Naive B cell (primary cell): ENCODE data around the gene CSKMT. TPM values are rescaled to one million over a fixed set of nuclear protein-coding genes. Genes with fewer than 3 reads are reported as not detected.
"Not testable (repeated sequence)": the region's sequence is repeated elsewhere in the genome, so short reads cannot be mapped to it uniquely, and the experiment has no call there.

ENCODE experiments used
- ATAC-seq, 2 donors: fragments of 150-1000 bp; cut with Tn5 transposase; 2 replicates each; pipeline ENCODE4 v1.10.0; 2021; ENCODE audit warnings: low read depth in 2 of 2, mild to moderate bottlenecking in 2 of 2, moderate library complexity in 2 of 2
- DNase-seq: peaks from one replicate; pipeline ENCODE4 v3.0.0; 2022
- H3K27ac Mint-ChIP-seq, 6 donors: one replicate each; pipeline ENCODE4 v1.8.0; 2020 to 2022; ENCODE audit warnings: mild to moderate bottlenecking in 6 of 6, mixed read lengths in 6 of 6, moderate library complexity in 5 of 6, inconsistent platforms in 2 of 6
- H3K27me3 Mint-ChIP-seq, 3 donors: one replicate each; pipeline ENCODE4 v1.8.0; 2021 to 2022; ENCODE audit warnings: mixed read lengths in 3 of 3, mild to moderate bottlenecking in 1 of 3
- H3K36me3 Mint-ChIP-seq, 2 donors: one replicate each; pipeline ENCODE4 v1.8.0; 2020 to 2022; ENCODE audit warnings: mixed read lengths in 2 of 2, inconsistent platforms in 1 of 2, mild to moderate bottlenecking in 1 of 2
- H3K4me1 Mint-ChIP-seq, 3 donors: one replicate each; pipeline ENCODE4 v1.8.0; 2020 to 2022; ENCODE audit warnings: mixed read lengths in 3 of 3, inconsistent platforms in 1 of 3, mild to moderate bottlenecking in 1 of 3, moderate library complexity in 1 of 3
- H3K4me3 Mint-ChIP-seq, 8 donors: one replicate each; pipeline ENCODE4 v1.8.0; 2020 to 2022; ENCODE audit warnings: mild to moderate bottlenecking in 8 of 8, mixed read lengths in 8 of 8, moderate library complexity in 8 of 8, inconsistent platforms in 2 of 8
- H3K9me3 Mint-ChIP-seq, 7 donors: one replicate each; pipeline ENCODE4 v1.8.0; 2020 to 2022; ENCODE audit warnings: mixed read lengths in 7 of 7, mild to moderate bottlenecking in 5 of 7, inconsistent platforms in 2 of 7, moderate library complexity in 1 of 7
- polyA plus RNA-seq, 6 donors: library from polyadenylated mRNA; unstranded; fragments of 300-500 nt; fragmentation: Illumina TruSeq; gene quantifications; one replicate each; pipeline ENCODE4 v1.2.3, GENCODE V29; 2021; ENCODE audit warnings: low read depth in 6 of 6

CSKMT gene
- polyA plus RNA-seq, 6 donors from 2014 or later, result 2.1 to 8.4 (median 4.8) TPM

DNA sequence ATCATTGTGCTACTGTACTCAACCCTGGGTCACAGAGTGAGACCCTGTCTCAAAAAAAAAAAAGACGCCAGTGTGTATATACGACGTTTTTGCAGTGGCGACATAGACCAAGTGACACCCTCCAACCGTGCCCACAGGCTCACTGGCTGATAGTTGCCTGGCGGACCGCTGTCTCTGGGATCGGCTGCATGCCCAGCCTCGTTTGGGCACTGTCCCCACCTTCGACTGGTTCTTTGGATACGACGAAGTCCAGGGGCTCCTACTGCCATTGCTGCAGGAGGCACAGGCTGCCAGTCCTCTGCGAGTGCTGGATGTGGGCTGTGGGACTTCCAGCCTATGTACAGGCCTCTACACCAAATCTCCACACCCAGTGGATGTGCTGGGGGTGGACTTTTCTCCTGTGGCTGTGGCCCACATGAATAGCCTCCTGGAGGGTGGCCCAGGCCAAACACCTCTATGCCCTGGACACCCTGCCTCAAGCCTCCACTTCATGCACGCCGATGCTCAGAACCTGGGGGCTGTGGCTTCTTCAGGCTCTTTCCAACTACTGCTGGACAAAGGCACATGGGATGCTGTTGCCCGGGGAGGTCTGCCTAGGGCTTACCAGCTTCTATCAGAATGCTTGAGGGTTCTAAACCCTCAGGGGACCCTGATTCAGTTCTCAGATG, 1.3 kb downstream of the CSKMT start:
- DNase-seq, result no peak
- Mint-ChIP-seq H3K4me3 (peak overlapping the region; percentile 95 to 100 (median 97)), H3K27me3 (no peaks in the 10 kb centered on the region), H3K36me3 (peaks cover 7 to 8% of the 10 kb centered on the region in 2 donors), H3K4me1 (peaks cover 30 to 70% (median 45%) of the 10 kb centered on the region in 3 donors), H3K9me3 (no peaks in the 10 kb centered on the region), H3K27ac (peak overlapping the region in 5 of 6 donors; percentile 15 to 97 (median 79))
- no peak for ATAC-seq

DNA sequence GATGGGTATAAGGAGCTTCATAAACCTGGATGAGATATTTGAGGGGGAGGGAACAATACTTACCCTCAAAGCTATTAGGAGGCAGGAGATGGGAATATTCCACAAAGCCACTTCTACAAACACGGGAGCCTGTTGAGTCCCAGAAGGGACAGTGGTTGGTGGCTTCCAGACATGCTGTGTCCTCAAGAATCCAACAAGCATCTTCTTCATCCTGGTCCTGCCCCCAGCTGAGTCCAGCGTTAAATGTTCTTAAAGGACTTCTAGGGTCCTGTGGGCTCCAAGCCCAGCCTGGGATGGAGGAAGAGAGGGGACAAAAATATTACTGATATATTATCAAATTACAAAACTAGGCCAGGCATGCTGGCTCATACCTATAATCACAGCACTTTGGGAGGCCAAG, 2.3 kb downstream of the CSKMT start:
- Mint-ChIP-seq H3K36me3 (peaks cover 7 to 11% of the 10 kb centered on the region in 2 donors), H3K9me3 (no peaks in the 10 kb centered on the region), H3K4me1 (peaks cover 29 to 77% (median 54%) of the 10 kb centered on the region in 3 donors), H3K27me3 (no peaks in the 10 kb centered on the region), H3K27ac (peak overlapping the region in 3 of 6 donors; percentile 47 to 84 (median 79)), H3K4me3 (peak overlapping the region in 3 of 8 donors; percentile 30 to 100 (median 95))
- no peak for ATAC-seq
- no peak for DNase-seq

DNA sequence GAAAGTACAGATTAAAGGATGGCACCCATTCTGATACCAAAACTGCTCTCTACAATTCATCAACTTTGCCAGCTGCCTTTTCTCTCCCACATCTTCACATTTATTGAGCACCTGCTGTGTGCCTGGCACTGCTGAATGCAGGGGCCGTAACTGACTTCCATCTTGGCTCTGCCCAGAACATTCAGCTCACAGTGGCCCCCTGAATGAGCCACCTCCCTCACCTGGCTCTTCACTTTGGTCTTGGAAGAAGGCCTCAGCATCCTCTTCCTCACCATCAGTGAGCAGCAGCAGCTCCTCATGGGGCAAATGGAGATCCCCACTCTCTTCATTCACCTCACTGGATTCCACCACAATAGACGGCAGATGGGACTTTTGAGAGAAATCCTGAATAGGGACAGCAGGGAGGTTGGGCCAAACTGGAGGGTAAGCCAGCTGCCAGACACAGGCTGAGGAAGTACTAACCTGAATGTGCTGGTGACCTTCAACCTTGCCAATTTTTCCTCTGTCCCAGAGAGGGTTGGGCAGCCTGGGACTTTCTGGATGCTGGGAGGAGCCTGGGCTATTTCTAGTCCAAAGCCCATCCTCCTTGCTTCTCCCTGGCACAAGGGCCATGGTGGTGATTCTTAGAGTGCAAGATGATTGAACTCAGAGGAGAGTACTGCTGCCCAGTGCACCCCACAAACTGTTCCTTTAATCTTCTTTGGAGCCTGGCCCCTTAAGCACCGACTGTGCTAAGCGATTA, 4.5 kb downstream of the CSKMT start:
- DNase-seq, result no peak
- Mint-ChIP-seq H3K4me1 (peaks cover 24 to 69% (median 54%) of the 10 kb centered on the region in 3 donors), H3K36me3 (peaks cover 0 to 8% of the 10 kb centered on the region in 2 donors), H3K4me3 (peak overlapping the region in 6 of 8 donors; percentile 28 to 100 (median 100)), H3K9me3 (no peaks in the 10 kb centered on the region), H3K27ac (peak overlapping the region in 3 of 6 donors; percentile 61 to 86 (median 83)), H3K27me3 (no peaks in the 10 kb centered on the region)
- ATAC-seq, result no peak

DNA sequence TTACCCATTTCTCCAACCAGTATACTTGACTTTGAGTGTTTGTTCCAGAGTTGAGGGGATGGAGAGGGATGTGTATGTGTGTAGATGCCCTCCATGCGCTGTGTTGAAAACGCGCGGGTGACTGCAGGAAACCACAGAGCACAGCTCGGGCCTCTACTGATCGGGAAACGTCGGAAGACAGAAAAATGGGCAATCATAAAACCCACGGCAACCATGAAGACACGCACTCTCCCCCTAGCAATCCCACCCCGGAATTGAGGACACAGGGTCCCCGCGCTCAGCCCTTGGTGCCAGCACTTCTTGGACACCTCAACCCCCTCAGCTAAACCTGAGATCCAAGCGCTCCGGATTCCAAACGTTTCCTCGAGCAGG, 6.1 kb downstream of the CSKMT start:
- Mint-ChIP-seq H3K4me3 (peak overlapping the region; percentile 99 to 100 (median 100)), H3K27ac (peak overlapping the region; percentile 93 to 99 (median 96)), H3K4me1 (peaks cover 24 to 72% (median 47%) of the 10 kb centered on the region in 3 donors), H3K27me3 (no peaks in the 10 kb centered on the region), H3K9me3 (no peaks in the 10 kb centered on the region), H3K36me3 (peaks cover 0 to 13% of the 10 kb centered on the region in 2 donors)
- ATAC-seq (peak; percentile 13 to 16), DNase-seq (no peak)

DNA sequence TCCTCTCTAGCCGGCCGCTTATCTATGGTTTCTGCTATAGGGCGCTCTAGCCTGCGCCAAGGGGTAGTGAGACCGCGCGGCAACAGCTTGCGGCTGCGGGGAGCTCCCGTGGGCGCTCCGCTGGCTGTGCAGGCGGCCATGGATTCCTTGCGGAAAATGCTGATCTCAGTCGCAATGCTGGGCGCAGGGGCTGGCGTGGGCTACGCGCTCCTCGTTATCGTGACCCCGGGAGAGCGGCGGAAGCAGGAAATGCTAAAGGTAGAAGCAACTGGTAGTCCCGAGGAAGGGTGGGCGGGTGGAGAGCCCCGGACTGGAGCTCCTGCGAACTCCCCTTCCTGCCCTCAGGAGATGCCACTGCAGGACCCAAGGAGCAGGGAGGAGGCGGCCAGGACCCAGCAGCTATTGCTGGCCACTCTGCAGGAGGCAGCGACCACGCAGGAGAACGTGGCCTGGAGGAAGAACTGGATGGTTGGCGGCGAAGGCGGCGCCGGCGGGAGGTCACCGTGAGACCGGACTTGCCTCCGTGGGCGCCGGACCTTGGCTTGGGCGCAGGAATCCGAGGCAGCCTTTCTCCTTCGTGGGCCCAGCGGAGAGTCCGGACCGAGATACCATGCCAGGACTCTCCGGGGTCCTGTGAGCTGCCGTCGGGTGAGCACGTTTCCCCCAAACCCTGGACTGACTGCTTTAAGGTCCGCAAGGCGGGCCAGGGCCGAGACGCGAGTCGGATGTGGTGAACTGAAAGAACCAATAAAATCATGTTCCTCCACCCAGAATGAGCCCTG, 6.7 kb downstream of the CSKMT start, which contains the start of the genes LBHD1 and UQCC3:
Gene LBHD1 (minus strand): TSS at position 660 of the 782 bp plus-strand sequence. CDS start 2,236 bp downstream, outside the sequence.
Gene UQCC3 (plus strand): TSS at position 66 of the 782 bp plus-strand sequence. CDS start 73 bp downstream, at position 139.
- Mint-ChIP-seq H3K9me3 (no peaks in the 10 kb centered on the region), H3K4me3 (peak within 1 kb of the TSS; percentile 99 to 100 (median 100)), H3K27me3 (no peaks in the 10 kb centered on the region), H3K27ac (peak within 1 kb of the TSS; percentile 93 to 99 (median 96)), H3K4me1 (peaks cover 19 to 72% (median 47%) of the 10 kb centered on the region in 3 donors), H3K36me3 (peaks cover 0 to 13% of the 10 kb centered on the region in 2 donors)
- peak; percentile 83 for ATAC-seq
- peak; percentile 69 for DNase-seq

DNA sequence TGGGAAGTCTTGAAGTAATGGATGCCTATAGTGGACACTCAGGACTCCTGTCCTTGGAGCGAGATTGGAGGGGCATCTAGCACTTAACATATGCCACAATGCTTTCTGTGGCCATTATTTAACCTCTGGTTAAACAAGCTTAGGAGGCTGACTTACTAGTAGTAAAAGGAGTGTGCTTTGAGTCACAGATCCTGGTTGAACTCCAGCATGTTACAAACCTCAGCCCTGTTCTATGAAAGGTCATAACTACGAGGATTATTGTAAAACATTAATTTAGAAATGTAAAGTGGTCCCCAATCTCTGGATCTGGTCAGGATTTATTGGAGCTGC, 8.0 kb downstream of the CSKMT start:
- DNase-seq, result no peak
- Mint-ChIP-seq H3K36me3 (peaks cover 0 to 27% of the 10 kb centered on the region in 2 donors), H3K4me3 (peak overlapping the region in 7 of 8 donors; percentile 99 to 100 (median 100)), H3K9me3 (no peaks in the 10 kb centered on the region), H3K27ac (peak overlapping the region in 5 of 6 donors; percentile 42 to 93 (median 74)), H3K27me3 (no peaks in the 10 kb centered on the region), H3K4me1 (peaks cover 25 to 72% (median 52%) of the 10 kb centered on the region in 3 donors)
- no peak for ATAC-seq

DNA sequence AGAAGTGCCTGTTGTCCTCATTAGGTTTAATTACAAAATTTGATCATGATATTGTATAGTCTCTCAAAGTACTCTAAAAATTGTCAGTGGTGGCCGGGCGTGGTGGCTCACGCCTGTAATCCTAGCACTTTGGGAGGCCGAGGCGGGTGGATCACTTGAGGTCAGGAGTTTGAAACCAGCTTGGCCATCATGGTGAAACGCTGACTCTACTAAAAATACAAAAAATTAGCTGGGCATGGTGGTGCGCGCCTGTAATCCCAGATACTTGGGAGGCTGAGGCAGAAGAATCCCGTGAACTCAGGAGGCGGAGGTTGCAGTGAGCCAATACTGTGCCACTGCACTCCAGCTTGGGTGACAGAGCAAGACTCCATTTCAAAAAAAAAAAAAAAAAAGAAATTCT, 10.3 kb downstream of the CSKMT start:
- Mint-ChIP-seq H3K4me1 (peaks cover 27 to 67% (median 62%) of the 10 kb centered on the region in 3 donors), H3K36me3 (peaks cover 0 to 27% of the 10 kb centered on the region in 2 donors), H3K4me3 (peak overlapping the region in 4 of 8 donors; percentile 15 to 99 (median 40)), H3K27ac (peak overlapping the region in 3 of 6 donors; percentile 36 to 57 (median 39))
- not testable (repeated sequence) for H3K27me3 Mint-ChIP-seq, ATAC-seq, H3K9me3 Mint-ChIP-seq, DNase-seq

DNA sequence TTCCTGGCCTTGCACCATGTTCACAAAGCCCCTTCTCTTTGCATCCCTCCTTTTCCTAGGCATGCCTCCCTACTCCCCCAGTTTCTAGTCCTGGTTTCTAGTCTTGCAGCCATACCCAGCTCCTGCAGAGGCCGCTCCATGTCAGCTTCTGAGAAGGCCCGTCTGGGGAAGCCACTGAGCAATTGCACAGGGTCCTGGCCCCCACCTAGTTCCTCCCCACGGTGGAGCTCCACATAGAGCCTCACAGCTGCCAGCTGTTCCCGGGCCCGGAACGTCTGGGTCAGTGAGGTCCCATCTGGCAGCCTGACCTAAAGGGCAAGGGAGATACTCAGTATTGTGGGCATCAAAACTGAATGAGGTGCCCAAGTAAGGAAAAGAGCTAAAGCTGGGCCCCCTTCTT, 11.6 kb downstream of the CSKMT start:
- Mint-ChIP-seq H3K27me3 (no peaks in the 10 kb centered on the region), H3K27ac (peak overlapping the region in 1 of 6 donors; percentile 96), H3K4me3 (peak overlapping the region; percentile 71 to 97 (median 91)), H3K36me3 (peaks cover 0 to 23% of the 10 kb centered on the region in 2 donors), H3K4me1 (peaks cover 26 to 59% (median 49%) of the 10 kb centered on the region in 3 donors), H3K9me3 (no peaks in the 10 kb centered on the region)
- ATAC-seq (no peak), DNase-seq (no peak)

DNA sequence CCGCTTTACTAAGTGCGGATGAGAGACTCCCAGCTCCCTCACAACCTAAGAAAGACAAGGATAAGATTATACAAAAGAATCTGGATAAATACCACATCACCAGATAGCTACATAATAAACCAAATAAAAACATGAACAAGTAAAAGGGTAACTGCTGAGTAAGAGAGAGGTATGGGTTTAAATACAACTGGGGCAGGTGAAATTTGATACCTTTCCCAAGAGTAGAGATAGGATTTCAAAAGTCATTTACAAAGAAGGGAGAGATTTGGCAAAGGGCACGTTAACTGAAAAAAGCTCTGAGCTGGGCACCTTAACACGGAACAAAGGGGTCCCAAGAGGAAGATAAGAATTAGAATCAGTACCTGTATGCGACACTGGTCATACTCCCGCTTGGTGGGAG, 12.0 kb downstream of the CSKMT start:
- ATAC-seq (no peak), DNase-seq (no peak)
- H3K27me3 Mint-ChIP-seq, result no peaks in the 10 kb centered on the region
- H3K27ac Mint-ChIP-seq, result peak overlapping the region in 5 of 6 donors; percentile 25 to 98 (median 96)
- H3K4me1 Mint-ChIP-seq, result peaks cover 26 to 58% (median 47%) of the 10 kb centered on the region in 3 donors
- H3K9me3 Mint-ChIP-seq, result no peaks in the 10 kb centered on the region
- H3K4me3 Mint-ChIP-seq, result peak overlapping the region; percentile 71 to 97 (median 91)
- peaks cover 0 to 21% of the 10 kb centered on the region in 2 donors for H3K36me3 Mint-ChIP-seq

DNA sequence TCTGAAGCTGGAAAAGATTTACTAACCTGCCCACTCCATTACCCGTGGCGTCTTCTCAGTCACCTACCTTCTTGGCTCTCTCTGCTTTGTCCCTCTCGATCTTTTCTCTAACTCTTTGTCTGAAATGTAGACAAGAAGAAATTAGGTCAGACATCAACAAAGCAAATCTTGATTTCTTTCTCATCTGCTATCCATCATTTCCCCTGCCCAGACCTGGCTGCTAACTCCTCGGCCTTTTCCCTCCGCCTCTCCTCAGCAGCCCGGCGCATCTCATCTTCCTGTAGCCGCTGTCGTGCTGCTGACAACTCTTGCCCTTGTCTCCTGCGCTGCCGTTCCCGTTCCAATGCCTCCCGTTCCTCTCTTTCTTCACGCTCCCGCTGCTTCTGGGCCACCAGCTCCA, 12.6 kb downstream of the CSKMT start:
- no peak for ATAC-seq
- peaks cover 26 to 52% (median 41%) of the 10 kb centered on the region in 3 donors for H3K4me1 Mint-ChIP-seq
- no peak for DNase-seq
- peak overlapping the region; percentile 75 to 99 (median 96) for H3K27ac Mint-ChIP-seq
- peak overlapping the region; percentile 75 to 97 (median 94) for H3K4me3 Mint-ChIP-seq
- peaks cover 0 to 21% of the 10 kb centered on the region in 2 donors for H3K36me3 Mint-ChIP-seq
- no peaks in the 10 kb centered on the region for H3K27me3 Mint-ChIP-seq
- H3K9me3 Mint-ChIP-seq, result no peaks in the 10 kb centered on the region

DNA sequence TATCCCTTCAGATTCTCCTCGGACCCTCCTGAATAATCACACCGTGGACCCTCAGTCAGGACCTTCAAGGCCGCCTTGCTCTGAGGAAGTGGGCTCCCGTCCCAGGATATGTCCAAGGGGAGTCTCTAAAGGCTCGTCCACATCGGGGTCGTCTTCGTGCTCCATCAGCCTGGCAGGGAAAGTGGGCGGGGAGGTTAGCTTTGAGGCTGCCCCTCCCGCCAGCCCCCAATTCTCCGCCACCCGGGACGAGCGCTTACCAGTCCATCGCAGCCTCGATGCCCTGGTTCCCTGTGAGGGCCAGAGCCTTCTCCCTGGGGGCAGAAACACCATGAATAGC, 13.3 kb downstream of the CSKMT start:
- Mint-ChIP-seq H3K27me3 (no peaks in the 10 kb centered on the region), H3K27ac (peak overlapping the region; percentile 91 to 99 (median 96)), H3K9me3 (no peaks in the 10 kb centered on the region), H3K4me3 (peak overlapping the region; percentile 75 to 97 (median 94)), H3K4me1 (peaks cover 26 to 46% (median 38%) of the 10 kb centered on the region in 3 donors), H3K36me3 (peaks cover 0 to 21% of the 10 kb centered on the region in 2 donors)
- no peak for DNase-seq
- ATAC-seq, result no peak

DNA sequence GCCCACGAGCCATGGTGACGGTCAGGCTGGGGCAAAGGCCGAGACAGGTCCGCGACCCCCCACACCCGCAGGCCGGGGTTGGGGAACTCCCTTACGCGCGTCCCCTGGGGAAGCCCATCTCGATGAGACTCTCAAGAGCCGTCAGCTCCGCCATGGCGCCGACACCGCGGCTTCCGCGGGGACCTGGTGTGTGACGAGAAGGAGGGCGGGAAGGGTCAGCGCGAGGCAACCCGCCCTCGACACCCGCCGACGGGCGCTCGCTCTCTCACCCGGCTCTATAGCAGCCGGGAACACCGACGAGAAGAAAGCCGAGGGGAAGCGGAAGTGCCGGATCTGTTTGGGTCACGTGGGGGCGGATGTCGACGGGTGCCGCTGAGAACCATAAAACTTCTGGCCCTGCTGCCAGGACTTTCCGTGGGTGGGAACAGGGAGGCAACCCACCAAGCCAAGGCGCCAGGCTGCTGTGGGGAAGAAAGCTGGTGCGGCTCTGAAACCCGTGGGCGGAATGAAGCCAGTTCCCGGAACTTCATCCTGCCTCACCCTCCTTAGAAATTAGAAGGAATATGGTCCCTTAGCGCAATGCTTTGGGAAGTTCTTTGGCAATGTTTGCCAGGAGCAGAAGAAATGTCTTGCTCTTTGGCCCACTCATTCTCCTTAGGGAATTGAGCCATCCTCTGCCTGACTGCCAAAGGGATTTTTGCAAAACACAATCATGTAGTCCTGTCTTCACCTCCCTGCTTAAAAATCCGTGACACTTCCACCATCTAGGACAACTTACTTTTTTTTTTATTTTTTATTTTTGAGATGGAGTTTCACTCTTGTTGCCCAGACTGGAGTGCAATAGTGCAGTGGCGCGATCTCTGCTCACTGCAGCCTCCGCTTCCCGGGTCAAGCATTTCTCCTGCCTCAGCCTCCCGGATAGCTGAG, 13.9 kb downstream of the CSKMT start, which contains the start of gene UBXN1:
Gene UBXN1 (minus strand): TSS at position 304 of the 927 bp plus-strand sequence. CDS start 150 bp downstream, at position 154.
- Mint-ChIP-seq H3K27me3 (no peaks in the 10 kb centered on the region), H3K27ac (peak within 1 kb of the TSS; percentile 91 to 99 (median 96)), H3K36me3 (peaks cover 0 to 21% of the 10 kb centered on the region in 2 donors), H3K4me1 (peaks cover 26 to 44% (median 38%) of the 10 kb centered on the region in 3 donors), H3K4me3 (peak within 1 kb of the TSS; percentile 75 to 97 (median 94)), H3K9me3 (no peaks in the 10 kb centered on the region)
- DNase-seq (peak; percentile 85), ATAC-seq (peak; percentile 82 to 87)
